Activated CD8-positive, alpha-beta memory T cell treated with anti-CD3 and anti-CD28 coated beads, Interleukin-2, amount 10 ng/mL, durations not matched to agents 7 days and 5 days (primary cell): ENCODE results near the gene KAT2A. TPM values are rescaled to one million over a fixed set of nuclear protein-coding genes. Genes with fewer than 3 reads are reported as not detected.

Experiments
- ATAC-seq: fragments of 150-1000 bp; cut with Tn5 transposase; one replicate; pipeline ENCODE4 v1.10.0; 2021; ENCODE audit warnings: moderate library complexity
- CTCF ChIA-PET: fragments of 350-600 bp; sonication (Branson Sonifier 250); formaldehyde crosslinking; loops from one replicate; lab custom pipeline; 2021; ENCODE audit warnings: antibody characterized with exemption; lab: Charles Lee
- DNase-seq: peaks from one replicate; pipeline ENCODE4 v3.0.0-alpha.2; 2020
- H3K27ac Mint-ChIP-seq: one replicate; pipeline ENCODE4 v1.8.0; 2021; ENCODE audit warnings: mild to moderate bottlenecking, mixed read lengths
- H3K27me3 Mint-ChIP-seq: one replicate; pipeline ENCODE4 v1.8.0; 2021; ENCODE audit warnings: mixed read lengths
- H3K36me3 Mint-ChIP-seq: one replicate; pipeline ENCODE4 v1.8.0; 2021; ENCODE audit warnings: mild to moderate bottlenecking, mixed read lengths
- H3K4me1 Mint-ChIP-seq: one replicate; pipeline ENCODE4 v1.8.0; 2021; ENCODE audit warnings: mixed read lengths
- H3K4me3 Mint-ChIP-seq: one replicate; pipeline ENCODE4 v1.8.0; 2021; ENCODE audit warnings: mild to moderate bottlenecking, moderate library complexity, mixed read lengths
- H3K9me3 Mint-ChIP-seq: one replicate; pipeline ENCODE4 v1.8.0; 2022; ENCODE audit warnings: low read depth, mixed read lengths
- total RNA-seq, 2 experiments: library from RNA; stranded (reverse); gene quantifications; one replicate each; pipeline ENCODE4 v1.2.3, GENCODE V29; 2021

The KAT2A gene
- total RNA-seq, 2 experiments from 2014 or later, result 49.0 to 58.2 TPM

DNA sequence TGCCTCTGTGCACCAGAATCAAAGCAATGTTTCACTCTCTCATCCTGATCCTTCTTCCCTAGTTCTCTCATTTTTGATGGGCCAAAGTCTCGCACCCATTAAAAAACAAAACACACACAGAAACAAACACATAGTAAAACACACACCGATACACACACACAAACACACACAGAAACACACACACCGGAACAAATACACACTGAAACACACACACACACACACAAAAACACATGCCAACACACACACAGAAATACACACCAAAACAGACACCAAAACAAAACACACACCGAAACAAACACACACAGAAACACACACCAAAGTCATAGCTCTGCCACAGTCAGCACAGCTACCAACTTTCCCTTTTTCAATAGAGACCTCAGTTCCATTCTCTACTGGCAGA lies 10.1 kb upstream of the KAT2A start:
- CTCF ChIA-PET, result interaction anchor here (0.7 to 1.0 kb wide), 3 partner anchors 48 to 275 kb away, joined by 3 to 4 read pairs (median 3); no protein-coding TSS in a partner anchor

DNA sequence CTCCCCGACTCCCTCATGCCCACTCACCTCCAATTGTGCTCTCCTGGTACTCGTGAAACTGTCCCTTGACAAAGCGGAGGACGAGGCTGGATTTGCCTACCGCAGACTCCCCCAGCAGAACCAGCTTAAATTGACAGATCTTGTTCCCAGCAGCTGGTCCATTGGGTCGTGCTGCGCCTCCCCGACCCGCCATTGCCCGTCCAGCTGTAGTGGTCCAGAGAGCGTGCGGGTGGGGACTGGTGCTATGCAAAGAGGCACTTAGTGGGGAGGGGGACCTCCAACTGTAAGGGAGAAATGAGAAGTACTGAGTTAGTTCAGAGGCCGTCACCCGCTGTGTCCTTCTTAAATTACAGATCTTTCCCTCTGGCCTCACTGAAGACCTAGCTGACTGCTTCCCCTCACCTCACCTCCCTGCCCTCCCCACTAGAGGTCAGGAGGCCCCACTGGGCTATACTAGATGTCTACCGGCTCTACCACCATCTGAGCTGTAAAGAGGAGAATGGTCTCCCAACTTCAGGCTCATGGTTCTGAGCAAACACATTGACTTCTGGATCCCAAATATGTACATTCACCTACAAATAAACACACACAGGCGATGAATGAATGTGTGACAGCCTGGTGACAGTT lies 9.3 kb upstream of the KAT2A start:
- ATAC-seq (no peak), DNase-seq (no peak)
- Mint-ChIP-seq H3K4me1 (peaks cover 40% of the 10 kb centered on the region), H3K27me3 (no peaks in the 10 kb centered on the region), H3K4me3 (no peak overlapping the region), H3K9me3 (no peaks in the 10 kb centered on the region), H3K27ac (peak overlapping the region; percentile 38), H3K36me3 (peaks cover 27% of the 10 kb centered on the region)
- CTCF ChIA-PET, result interaction anchor here (0.9 to 1.3 kb wide), 3 partner anchors 10 to 88 kb away, joined by 3 to 4 read pairs (median 4); no protein-coding TSS in a partner anchor

More for the DNA sequence above, 10.1 kb upstream of the KAT2A start:
- DNase-seq, result no peak
- H3K4me3 Mint-ChIP-seq, result no peak overlapping the region
- peak overlapping the region; percentile 41 for H3K27ac Mint-ChIP-seq
- H3K4me1 Mint-ChIP-seq, result peaks cover 48% of the 10 kb centered on the region
- no peaks in the 10 kb centered on the region for H3K9me3 Mint-ChIP-seq
- no peaks in the 10 kb centered on the region for H3K27me3 Mint-ChIP-seq
- no peak for ATAC-seq
- peaks cover 26% of the 10 kb centered on the region for H3K36me3 Mint-ChIP-seq

- CTCF ChIA-PET, result interaction anchor here (1.0 to 1.3 kb wide), 3 partner anchors 9 to 50 kb away, joined by 3 to 4 read pairs (median 4); no protein-coding TSS in a partner anchor
- ATAC-seq (no peak), DNase-seq (no peak)
- H3K27me3 Mint-ChIP-seq, result no peaks in the 10 kb centered on the region
- no peak overlapping the region for H3K27ac Mint-ChIP-seq
- H3K4me1 Mint-ChIP-seq, result peaks cover 33% of the 10 kb centered on the region
- H3K36me3 Mint-ChIP-seq, result peaks cover 31% of the 10 kb centered on the region
- no peaks in the 10 kb centered on the region for H3K9me3 Mint-ChIP-seq
- no peak overlapping the region for H3K4me3 Mint-ChIP-seq
Measured at GRCh38 chr17:42129109-42129837, 8.1 kb upstream of the KAT2A start.

DNA sequence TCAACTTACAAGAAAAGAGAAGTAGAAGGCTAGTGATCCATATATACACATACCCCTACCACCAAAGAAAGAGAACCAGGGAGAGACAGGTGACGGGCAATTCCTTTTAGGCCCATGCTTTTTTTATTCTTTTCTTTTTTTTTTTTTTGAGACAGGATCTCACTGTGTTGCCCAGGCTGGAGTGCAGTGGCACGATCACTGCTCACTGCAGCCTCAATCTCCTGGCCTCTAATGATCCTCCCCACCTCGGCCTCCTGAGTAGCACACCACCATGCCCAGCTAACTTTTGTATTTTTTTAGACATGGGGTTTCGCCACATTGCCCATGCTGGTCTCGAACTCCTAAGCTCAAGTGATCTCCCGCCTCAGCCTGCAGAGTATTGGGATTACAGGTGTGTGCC lies 6.2 kb upstream of the KAT2A start:
- no peaks in the 10 kb centered on the region for H3K9me3 Mint-ChIP-seq
- H3K36me3 Mint-ChIP-seq, result peaks cover 33% of the 10 kb centered on the region
- CTCF ChIA-PET, result no interaction called here
- H3K27me3 Mint-ChIP-seq, result no peaks in the 10 kb centered on the region
- H3K27ac Mint-ChIP-seq, result no peak overlapping the region
- ATAC-seq, result no peak
- no peak for DNase-seq
- peaks cover 15% of the 10 kb centered on the region for H3K4me1 Mint-ChIP-seq
- no peak overlapping the region for H3K4me3 Mint-ChIP-seq

DNA sequence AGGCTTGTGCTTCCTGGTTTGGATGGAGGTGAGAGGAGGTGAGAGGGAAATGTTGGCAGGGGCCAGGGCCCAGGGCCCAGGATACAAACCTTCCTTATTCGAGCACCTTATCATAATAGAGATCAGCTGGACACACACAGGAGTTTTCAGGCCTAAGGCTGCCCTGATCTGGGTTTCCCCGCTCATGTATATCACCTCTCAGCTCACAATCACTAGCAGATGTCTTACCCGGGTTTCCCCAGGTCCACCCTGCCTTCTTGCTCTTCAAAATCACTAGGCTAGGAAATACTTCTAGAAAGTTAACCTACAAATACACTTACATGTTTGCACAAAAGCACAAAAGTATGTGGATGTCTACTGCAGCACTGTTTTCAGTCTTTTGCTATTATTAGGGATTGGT lies 5.7 kb upstream of the KAT2A start:
- Mint-ChIP-seq H3K9me3 (no peaks in the 10 kb centered on the region), H3K4me1 (peaks cover 10% of the 10 kb centered on the region), H3K36me3 (peaks cover 33% of the 10 kb centered on the region), H3K27me3 (no peaks in the 10 kb centered on the region), H3K27ac (peak overlapping the region; percentile 18), H3K4me3 (no peak overlapping the region)
- no peak for ATAC-seq
- no peak for DNase-seq
- CTCF ChIA-PET, result no interaction called here

- no peak for ATAC-seq
- H3K27ac Mint-ChIP-seq, result no peak overlapping the region
- CTCF ChIA-PET, result no interaction called here
- H3K36me3 Mint-ChIP-seq, result peaks cover 28% of the 10 kb centered on the region
- H3K4me3 Mint-ChIP-seq, result no peak overlapping the region
- no peaks in the 10 kb centered on the region for H3K27me3 Mint-ChIP-seq
- no peak for DNase-seq
- peaks cover 7% of the 10 kb centered on the region for H3K4me1 Mint-ChIP-seq
- no peaks in the 10 kb centered on the region for H3K9me3 Mint-ChIP-seq
Measured at GRCh38 chr17:42125565-42125964, 4.4 kb upstream of the KAT2A start.

DNA sequence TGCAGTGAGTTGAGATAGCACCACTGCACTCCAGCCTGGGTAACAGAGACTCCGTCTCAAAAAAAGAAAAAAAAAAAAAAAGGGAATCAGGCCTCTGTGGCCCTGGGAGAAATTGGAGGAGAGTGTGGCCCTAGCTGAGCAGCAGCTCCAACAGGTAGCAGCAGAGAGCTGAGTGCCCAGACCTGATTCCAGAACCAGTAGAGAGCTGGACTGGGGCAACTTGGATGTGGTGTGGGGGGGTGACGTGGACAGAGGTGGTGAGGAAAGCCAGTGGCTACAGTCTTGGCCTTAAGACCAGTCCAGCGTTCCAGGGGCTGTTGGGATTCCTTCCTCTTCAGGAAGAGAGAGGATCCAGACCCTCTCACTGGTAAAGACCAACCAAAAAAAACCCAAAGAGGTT lies 3.1 kb upstream of the KAT2A start:
- DNase-seq (no peak), ATAC-seq (no peak)
- Mint-ChIP-seq H3K27ac (no peak overlapping the region), H3K4me3 (no peak overlapping the region), H3K27me3 (no peaks in the 10 kb centered on the region), H3K4me1 (peaks cover 17% of the 10 kb centered on the region), H3K9me3 (no peaks in the 10 kb centered on the region), H3K36me3 (peaks cover 22% of the 10 kb centered on the region)
- CTCF ChIA-PET, result interaction anchor here (1.0 to 1.1 kb wide), 2 partner anchors 101 to 282 kb away, joined by 3 read pairs; no protein-coding TSS in a partner anchor

GRCh38 chr17:42122371-42123303 lies 1.5 kb upstream of the KAT2A start, which contains the start of gene HSPB9:
Gene HSPB9, plus strand, starts transcription at chr17:42122804. Its CDS starts 47 bp downstream, at chr17:42122851.
- Mint-ChIP-seq H3K27me3 (no peaks in the 10 kb centered on the region), H3K9me3 (no peaks in the 10 kb centered on the region), H3K36me3 (peaks cover 16% of the 10 kb centered on the region), H3K4me1 (peaks cover 26% of the 10 kb centered on the region), H3K27ac (peak within 1 kb of the TSS; percentile 61), H3K4me3 (peak within 1 kb of the TSS; percentile 67)
- ATAC-seq (no peak), DNase-seq (no peak)
- CTCF ChIA-PET, result interaction anchor here (0.6 to 16.2 kb wide), 4 partner anchors 13 to 283 kb away, joined by 3 to 117 read pairs (median 18); no protein-coding TSS in a partner anchor

DNA sequence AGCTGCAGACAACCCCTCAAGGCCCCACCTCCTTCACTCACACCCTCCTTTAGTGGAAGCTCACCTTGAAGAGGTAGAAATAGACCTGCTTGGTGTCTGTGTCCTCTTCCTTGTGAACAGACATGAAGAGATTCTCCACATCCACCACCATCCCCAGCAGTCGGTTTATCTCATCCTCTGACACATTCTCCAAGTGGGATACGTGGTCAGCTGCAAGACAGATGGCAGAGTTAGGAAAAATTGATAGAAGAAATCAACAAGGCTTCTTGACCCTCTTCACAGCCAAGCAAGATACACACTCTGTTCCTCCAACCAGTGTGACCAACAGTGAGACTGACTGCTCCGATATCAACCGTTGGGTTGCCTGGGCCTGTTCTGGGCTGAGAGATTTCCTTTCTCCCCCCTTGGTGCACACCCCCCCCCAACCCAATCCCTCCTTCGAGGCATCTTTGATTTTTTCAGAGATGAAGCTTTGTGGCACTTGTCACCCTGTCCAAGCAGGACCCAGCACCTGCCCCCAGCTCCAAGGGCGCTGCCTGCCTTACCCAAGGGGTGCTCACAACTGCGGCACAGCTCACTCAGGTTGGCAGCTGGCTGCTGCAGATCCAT lies 902 bp downstream of the KAT2A start:
- ATAC-seq, result no peak
- H3K27ac Mint-ChIP-seq, result peak overlapping the region; percentile 69
- no peaks in the 10 kb centered on the region for H3K27me3 Mint-ChIP-seq

DNA sequence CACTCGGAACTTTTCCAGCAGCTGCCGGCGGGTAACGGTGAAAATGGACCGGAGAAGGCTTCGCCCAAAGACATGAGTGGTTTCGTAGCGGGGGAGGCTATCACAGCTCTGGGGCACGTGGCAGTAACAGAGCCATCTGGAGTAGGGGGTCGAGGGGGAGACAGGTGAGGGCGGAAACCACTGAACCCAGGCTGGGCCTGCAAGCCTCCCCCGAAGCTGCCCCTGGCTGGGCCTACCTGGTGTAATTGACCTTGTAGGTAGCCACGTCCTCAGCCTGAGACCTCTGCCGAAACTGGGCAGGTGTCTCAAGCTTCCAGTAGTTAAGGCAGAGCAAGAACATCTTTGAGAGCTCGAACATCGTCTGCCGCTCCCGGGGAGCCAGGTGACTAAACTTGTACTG lies 1.9 kb downstream of the KAT2A start:
- Mint-ChIP-seq H3K27ac (no peak overlapping the region), H3K9me3 (no peaks in the 10 kb centered on the region), H3K27me3 (no peaks in the 10 kb centered on the region), H3K4me3 (no peak overlapping the region), H3K36me3 (peaks cover 10% of the 10 kb centered on the region), H3K4me1 (peaks cover 42% of the 10 kb centered on the region)
- CTCF ChIA-PET, result interaction anchor here (0.7 to 16.2 kb wide), 14 partner anchors 15 to 286 kb away, joined by 3 to 117 read pairs (median 4); partner anchors contain the start of genes DNAJC7, GHDC, KCNH4 and NKIRAS2
- DNase-seq (no peak), ATAC-seq (no peak)

More for the DNA sequence above, 902 bp downstream of the KAT2A start:
- Mint-ChIP-seq H3K9me3 (no peaks in the 10 kb centered on the region), H3K4me3 (peak overlapping the region; percentile 67), H3K36me3 (peaks cover 11% of the 10 kb centered on the region), H3K4me1 (peaks cover 38% of the 10 kb centered on the region)
- CTCF ChIA-PET, result interaction anchor here (0.9 to 16.2 kb wide), 14 partner anchors 10 to 407 kb away, joined by 3 to 117 read pairs (median 4); partner anchors contain the start of genes DNAJC7, KCNH4, NKIRAS2 and STAT3
- no peak for DNase-seq

DNA sequence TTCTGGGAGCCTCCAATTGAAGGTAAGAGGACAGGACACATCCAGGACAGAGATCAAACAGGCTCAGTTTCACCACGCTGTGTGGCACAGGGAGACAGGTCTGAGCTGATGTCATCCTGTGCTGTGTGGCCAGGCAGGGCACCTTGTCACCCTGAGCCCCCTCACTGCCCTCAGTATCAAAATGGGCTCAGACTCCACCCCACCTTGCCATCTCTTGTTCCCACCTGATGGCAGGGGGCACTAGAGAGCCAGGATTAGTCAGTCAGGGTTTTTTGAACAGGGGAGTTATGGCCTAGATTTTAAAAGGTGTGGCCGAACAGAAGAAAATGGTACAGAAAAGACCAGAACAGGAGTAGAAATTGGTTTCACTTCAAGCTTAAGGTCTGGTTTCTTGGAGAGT lies 2.6 kb downstream of the KAT2A start:
- Mint-ChIP-seq H3K27ac (peak overlapping the region; percentile 52), H3K9me3 (no peaks in the 10 kb centered on the region), H3K4me3 (no peak overlapping the region), H3K4me1 (peaks cover 46% of the 10 kb centered on the region), H3K36me3 (peaks cover 10% of the 10 kb centered on the region), H3K27me3 (no peaks in the 10 kb centered on the region)
- DNase-seq (peak; percentile 68), ATAC-seq (peak; percentile 19)
- CTCF ChIA-PET, result interaction anchor here (0.7 to 16.2 kb wide), 13 partner anchors 16 to 287 kb away, joined by 3 to 117 read pairs (median 4); partner anchors contain the start of genes DNAJC7, GHDC, KCNH4 and NKIRAS2

- Mint-ChIP-seq H3K27ac (peak overlapping the region; percentile 52), H3K27me3 (no peaks in the 10 kb centered on the region), H3K36me3 (peaks cover 8% of the 10 kb centered on the region), H3K4me3 (no peak overlapping the region), H3K9me3 (no peaks in the 10 kb centered on the region), H3K4me1 (peaks cover 46% of the 10 kb centered on the region)
- DNase-seq (no peak), ATAC-seq (no peak)
- CTCF ChIA-PET, result interaction anchor here (0.7 to 16.2 kb wide), 13 partner anchors 20 to 287 kb away, joined by 3 to 117 read pairs (median 4); partner anchors contain the start of genes DNAJC7, GHDC, KCNH4 and NKIRAS2
Measured at GRCh38 chr17:42118126-42118510, 3.0 kb downstream of the KAT2A start.
